Fibroblast of lung (primary cell): Measurements from ENCODE around the gene BCL2L11. TPM values are rescaled to one million over a fixed set of nuclear protein-coding genes. Genes with fewer than 3 reads are reported as not detected.

Experiments used
- DNase-seq, 2 donors: peaks; one replicate each; pipeline versions ENCODE4 v3.0.0 to v3.0.0-alpha.2; 2010; ENCODE audit warnings: low read depth in 2 of 2
- H2AFZ ChIP-seq: 2 replicates; pipeline ENCODE4 v1.5.1; 2012; ENCODE audit warnings: low read length, control low read depth, inconsistent platforms
- H3K27ac ChIP-seq: 2 replicates; pipeline ENCODE4 v1.5.1; 2011; ENCODE audit warnings: low read length, control low read depth; ENCODE audit not compliant: insufficient read depth
- H3K27me3 ChIP-seq: 2 replicates; pipeline ENCODE4 v1.5.1; 2011; ENCODE audit warnings: mild to moderate bottlenecking, low read length; ENCODE audit not compliant: control insufficient read depth, insufficient read depth
- H3K36me3 ChIP-seq: 2 replicates; pipeline ENCODE4 v1.5.1; 2011; ENCODE audit warnings: low read length; ENCODE audit not compliant: control insufficient read depth, insufficient read depth
- H3K4me1 ChIP-seq: 2 replicates; pipeline ENCODE4 v1.5.1; 2011; ENCODE audit warnings: low read length; ENCODE audit not compliant: control insufficient read depth, insufficient read depth; ENCODE audit errors: extremely low read depth
- H3K4me2 ChIP-seq: 2 replicates; pipeline ENCODE4 v1.5.1; 2011; ENCODE audit warnings: low read length, control low read depth; ENCODE audit not compliant: insufficient read depth; ENCODE audit errors: extremely low read depth
- H3K4me3 ChIP-seq, 4 experiments: fragments of 200-600 bp in 1 of 4; sonication (generic) in 1 of 4; replicated peaks in 1 of 4; 2 replicates each; pipeline ENCODE4 v1.5.1; 2011 to 2016; ENCODE audit warnings: low read length in 4 of 4, low read depth in 3 of 4, mild to moderate bottlenecking in 3 of 4, control low read depth in 2 of 4, inconsistent platforms in 1 of 4, mixed read lengths in 1 of 4; ENCODE audit not compliant: insufficient read depth in 1 of 4; ENCODE audit errors: control extremely low read depth in 1 of 4
- H3K79me2 ChIP-seq: 2 replicates; pipeline ENCODE4 v1.5.1; 2012; ENCODE audit warnings: mild to moderate bottlenecking, low read length, inconsistent platforms; ENCODE audit not compliant: control insufficient read depth, insufficient read depth
- H3K9ac ChIP-seq: 2 replicates; pipeline ENCODE4 v1.5.1; 2011; ENCODE audit warnings: mild to moderate bottlenecking, low read length, control low read depth; ENCODE audit not compliant: insufficient read depth
- H3K9me3 ChIP-seq: 2 replicates; pipeline ENCODE4 v1.5.1; 2012; ENCODE audit warnings: low read depth, low read length; ENCODE audit not compliant: control insufficient read depth, insufficient read depth
- H4K20me1 ChIP-seq: 2 replicates; pipeline ENCODE4 v1.5.1; 2011; ENCODE audit warnings: low read length; ENCODE audit not compliant: control insufficient read depth, insufficient read depth; ENCODE audit errors: extremely low read depth
- EZH2 ChIP-seq: IDR thresholded peaks from 2 replicates; pipeline ENCODE4 v1.5.1; 2012; ENCODE audit warnings: low read length, control low read depth, mild to moderate bottlenecking; ENCODE audit errors: missing control alignments
- polyA plus RNA-seq, 2 donors: library from polyadenylated mRNA; depleted of rRNA in 1 of 2; stranded (reverse) in 1 of 2; unstranded in 1 of 2; fragments of >200 nt; gene quantifications; 2 replicates each; pipeline ENCODE4 v1.2.1, GENCODE V29; 2011 to 2012; ENCODE audit warnings: missing spikeins in 1 of 2
- total RNA-seq: library from RNA; depleted of rRNA; stranded (reverse); fragments of >200 nt; gene quantifications from 2 replicates; pipeline ENCODE4 v1.2.1, GENCODE V29; 2014
- TF ChIP-seq, protein P1 (sequence below), 2 donors: IDR thresholded peaks in 1 of 2; conservative IDR thresholded peaks in 1 of 2; 1 replicate in 1 of 2; 2 replicates in 1 of 2; pipeline ENCODE4 v1.5.1; 2011 to 2012; ENCODE audit warnings: low read length in 2 of 2, control low read depth in 1 of 2, inconsistent platforms in 1 of 2, low read depth in 1 of 2, mild to moderate bottlenecking in 1 of 2

Gene BCL2L11
- total and polyA plus RNA-seq, 2 donors (not counting 1 experiment from before 2014, with no cell fraction given) = 1.5 to 10.2 TPM

- DNase-seq = no peak
- H3K79me2 ChIP-seq = no peaks in the 10 kb centered on the region
These were observed 52.0 kb downstream of the BCL2L11 start for GRCh38 chr2:111172666-111173065.

GRCh38 chr2:111173338-111173737, 52.6 kb downstream of the BCL2L11 start:
- H3K9me3 ChIP-seq = no peaks in the 10 kb centered on the region
- H3K4me3 ChIP-seq = no peak overlapping the region
- DNase-seq = no peak
- H3K79me2 ChIP-seq = no peaks in the 10 kb centered on the region
- no peak overlapping the region for H2AFZ ChIP-seq
- H3K27me3 ChIP-seq = peaks cover 7% of the 10 kb centered on the region
- no peaks in the 10 kb centered on the region for H3K4me1 ChIP-seq
- H3K27ac ChIP-seq = no peak overlapping the region
- no peak overlapping the region for H3K4me2 ChIP-seq
- H3K36me3 ChIP-seq = no peaks in the 10 kb centered on the region
- no peak overlapping the region for H3K9ac ChIP-seq
- H4K20me1 ChIP-seq = no peaks in the 10 kb centered on the region
- TF ChIP-seq EZH2 = no peak
- TF ChIP-seq, protein P1, sequence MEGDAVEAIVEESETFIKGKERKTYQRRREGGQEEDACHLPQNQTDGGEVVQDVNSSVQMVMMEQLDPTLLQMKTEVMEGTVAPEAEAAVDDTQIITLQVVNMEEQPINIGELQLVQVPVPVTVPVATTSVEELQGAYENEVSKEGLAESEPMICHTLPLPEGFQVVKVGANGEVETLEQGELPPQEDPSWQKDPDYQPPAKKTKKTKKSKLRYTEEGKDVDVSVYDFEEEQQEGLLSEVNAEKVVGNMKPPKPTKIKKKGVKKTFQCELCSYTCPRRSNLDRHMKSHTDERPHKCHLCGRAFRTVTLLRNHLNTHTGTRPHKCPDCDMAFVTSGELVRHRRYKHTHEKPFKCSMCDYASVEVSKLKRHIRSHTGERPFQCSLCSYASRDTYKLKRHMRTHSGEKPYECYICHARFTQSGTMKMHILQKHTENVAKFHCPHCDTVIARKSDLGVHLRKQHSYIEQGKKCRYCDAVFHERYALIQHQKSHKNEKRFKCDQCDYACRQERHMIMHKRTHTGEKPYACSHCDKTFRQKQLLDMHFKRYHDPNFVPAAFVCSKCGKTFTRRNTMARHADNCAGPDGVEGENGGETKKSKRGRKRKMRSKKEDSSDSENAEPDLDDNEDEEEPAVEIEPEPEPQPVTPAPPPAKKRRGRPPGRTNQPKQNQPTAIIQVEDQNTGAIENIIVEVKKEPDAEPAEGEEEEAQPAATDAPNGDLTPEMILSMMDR (conservative IDR thresholded peaks at IDR 0.05 in 1 of 2, IDR thresholded peaks at IDR 0.05 in 1 of 2; ENCODE audit: low read depth in 1 of 2, low read length in 2 of 2) = no peak

More at GRCh38 chr2:111172666-111173065, 52.0 kb downstream of the BCL2L11 start:
- H3K9ac ChIP-seq = no peak overlapping the region
- H3K27me3 ChIP-seq = peaks cover 7% of the 10 kb centered on the region
- no peak overlapping the region for H2AFZ ChIP-seq
- no peak overlapping the region for H3K4me3 ChIP-seq
- no peak overlapping the region for H3K27ac ChIP-seq
- TF ChIP-seq EZH2 = no peak
- TF ChIP-seq, protein P1 (conservative IDR thresholded peaks at IDR 0.05 in 1 of 2, IDR thresholded peaks at IDR 0.05 in 1 of 2; ENCODE audit: low read depth in 1 of 2, low read length in 2 of 2) = no peak
- peaks cover 5% of the 10 kb centered on the region for H3K4me1 ChIP-seq
- no peak overlapping the region for H3K4me2 ChIP-seq
- no peaks in the 10 kb centered on the region for H3K36me3 ChIP-seq
- no peaks in the 10 kb centered on the region for H3K9me3 ChIP-seq
- H4K20me1 ChIP-seq = no peaks in the 10 kb centered on the region

DNA sequence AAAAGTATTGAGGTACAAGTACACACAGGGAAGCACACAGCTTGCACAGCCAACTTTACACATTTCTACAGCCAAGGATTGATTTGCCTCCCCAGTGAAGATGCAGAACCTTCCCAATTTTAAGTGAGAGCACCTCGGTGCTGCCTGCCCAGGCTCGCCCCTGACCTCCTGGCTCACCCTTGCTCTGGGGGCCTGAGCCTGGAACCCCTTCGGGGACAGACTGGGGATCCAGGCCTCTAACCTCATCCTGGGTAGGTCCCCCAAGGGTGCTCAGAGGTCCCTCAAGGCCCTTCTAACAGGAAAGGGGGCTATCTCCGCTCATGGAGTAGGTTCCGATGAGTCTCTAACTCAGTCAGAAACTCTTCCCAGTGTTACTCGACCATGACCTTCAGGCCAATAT, 53.1 kb downstream of the BCL2L11 start:
- H3K36me3 ChIP-seq = no peaks in the 10 kb centered on the region
- no peak for DNase-seq

More for the DNA sequence above, 53.1 kb downstream of the BCL2L11 start:
- H3K79me2 ChIP-seq = no peaks in the 10 kb centered on the region
- H3K27ac ChIP-seq = no peak overlapping the region
- no peak overlapping the region for H3K9ac ChIP-seq
- H3K27me3 ChIP-seq = peaks cover 7% of the 10 kb centered on the region
- no peak overlapping the region for H2AFZ ChIP-seq
- no peaks in the 10 kb centered on the region for H3K4me1 ChIP-seq
- no peak overlapping the region for H3K4me2 ChIP-seq
- no peak for TF ChIP-seq EZH2
- TF ChIP-seq, protein P1 (conservative IDR thresholded peaks at IDR 0.05 in 1 of 2, IDR thresholded peaks at IDR 0.05 in 1 of 2; ENCODE audit: low read depth in 1 of 2, low read length in 2 of 2) = no peak
- no peaks in the 10 kb centered on the region for H4K20me1 ChIP-seq
- no peaks in the 10 kb centered on the region for H3K9me3 ChIP-seq
- no peak overlapping the region for H3K4me3 ChIP-seq
